SK-N-MC (cell line): ENCODE measurements around the gene AFF2.

Source experiments
- EZH2 ChIP-seq: fragments of 200-600 bp; sonication (generic); IDR thresholded peaks from one replicate; pipeline ENCODE4 v1.6.1; 2017; ENCODE audit warnings: antibody characterized with exemption
- FOXP2 ChIP-seq: optimal IDR thresholded peaks from 2 replicates; pipeline ENCODE3; 2011; ENCODE audit warnings: mild to moderate bottlenecking, moderate library complexity; ENCODE audit not compliant: insufficient read depth; ENCODE audit errors: extremely low read length, control extremely low read depth
- POLR2AphosphoS5 ChIP-seq: IDR thresholded peaks from 2 replicates; pipeline ENCODE4 v1.6.1; 2012; ENCODE audit warnings: mild to moderate bottlenecking, low read depth, low read length, borderline replicate concordance

- TF ChIP-seq POLR2AphosphoS5 (no peak), EZH2 (no peak), FOXP2 (no peak)
These were observed 495.2 kb downstream of the AFF2 start for GRCh38 chrX:148995661-148996060.
